Common myeloid progenitor, CD34-positive (primary cell): ENCODE data around the gene RRP12.
"Not testable (repeated sequence)": the region's sequence is repeated elsewhere in the genome, so short reads cannot be mapped to it uniquely, and the experiment has no call there.

ENCODE experiments used
- CTCF ChIA-PET: fragments of 350-600 bp; sonication (Branson Sonifier 250); formaldehyde crosslinking; loops from one replicate; lab custom pipeline; 2021; ENCODE audit warnings: antibody characterized with exemption; lab: Charles Lee
- POLR2A ChIA-PET: fragments of 350-600 bp; sonication (Branson Sonifier 250); formaldehyde crosslinking; loops from one replicate; lab custom pipeline; 2021; ENCODE audit warnings: antibody characterized with exemption; lab: Charles Lee
- DNase-seq, 3 donors: peaks; one replicate each; pipeline versions ENCODE4 v3.0.0 to v3.0.0-alpha.2; 2013
- H3K27ac ChIP-seq, 2 experiments: 1 replicate in 1 of 2; 2 replicates in 1 of 2; pipeline ENCODE4 v1.7.0; 2013; ENCODE audit warnings: inconsistent platforms in 2 of 2, low read length in 2 of 2, mild to moderate bottlenecking in 2 of 2, low read depth in 1 of 2, moderate library complexity in 1 of 2; ENCODE audit not compliant: severe bottlenecking in 2 of 2, insufficient read depth in 1 of 2, poor library complexity in 1 of 2
- H3K27me3 ChIP-seq, 5 experiments: replicated peaks in 2 of 5; 1 replicate in 3 of 5; 2 replicates in 2 of 5; pipeline versions ENCODE4 v1.6.1 to v1.7.0; 2013; ENCODE audit warnings: low read length in 4 of 5, mild to moderate bottlenecking in 2 of 5, moderate library complexity in 2 of 5, inconsistent platforms in 1 of 5; ENCODE audit not compliant: insufficient read depth in 5 of 5, control insufficient read depth in 4 of 5
- H3K36me3 ChIP-seq, 4 experiments: 1 replicate in 2 of 4; 2 replicates in 2 of 4; pipeline versions ENCODE4 v1.6.1 to v1.7.0; 2013; ENCODE audit warnings: low read length in 3 of 4, control low read depth in 1 of 4, mild to moderate bottlenecking in 1 of 4; ENCODE audit not compliant: control insufficient read depth in 4 of 4, insufficient read depth in 4 of 4
- H3K4me1 ChIP-seq, 4 experiments: 1 replicate in 3 of 4; 2 replicates in 1 of 4; pipeline versions ENCODE4 v1.6.1 to v1.7.1; 2013; ENCODE audit warnings: low read length in 3 of 4, mild to moderate bottlenecking in 3 of 4, control low read depth in 1 of 4, inconsistent platforms in 1 of 4, moderate library complexity in 1 of 4; ENCODE audit not compliant: control insufficient read depth in 4 of 4, insufficient read depth in 4 of 4; ENCODE audit errors: control extremely low read depth in 1 of 4
- H3K4me3 ChIP-seq, 7 experiments: 1 replicate in 4 of 7; 2 replicates in 3 of 7; pipeline versions ENCODE4 v1.5.1 to v1.7.0; 2013; ENCODE audit warnings: mild to moderate bottlenecking in 7 of 7, low read length in 6 of 7, moderate library complexity in 6 of 7, inconsistent platforms in 2 of 7, low read depth in 2 of 7, control low read depth in 1 of 7; ENCODE audit not compliant: insufficient read depth in 4 of 7, control insufficient read depth in 1 of 7; ENCODE audit errors: extremely low read depth in 1 of 7
- H3K9me3 ChIP-seq, 5 experiments: 1 replicate in 4 of 5; 2 replicates in 1 of 5; pipeline versions ENCODE4 v1.6.1 to v1.7.1; 2013; ENCODE audit warnings: low read length in 4 of 5, mild to moderate bottlenecking in 2 of 5, inconsistent platforms in 1 of 5, low read depth in 1 of 5, moderate library complexity in 1 of 5; ENCODE audit not compliant: control insufficient read depth in 4 of 5, insufficient read depth in 2 of 5; ENCODE audit errors: control extremely low read depth in 1 of 5
- WGBS: methylation state at CpG from one replicate; pipeline ENCODE4 v1.1.5; 2013; ENCODE audit not compliant: insufficient coverage; 5-methylcytosine and 5-hydroxymethylcytosine counted together

RRP12 gene

DNA sequence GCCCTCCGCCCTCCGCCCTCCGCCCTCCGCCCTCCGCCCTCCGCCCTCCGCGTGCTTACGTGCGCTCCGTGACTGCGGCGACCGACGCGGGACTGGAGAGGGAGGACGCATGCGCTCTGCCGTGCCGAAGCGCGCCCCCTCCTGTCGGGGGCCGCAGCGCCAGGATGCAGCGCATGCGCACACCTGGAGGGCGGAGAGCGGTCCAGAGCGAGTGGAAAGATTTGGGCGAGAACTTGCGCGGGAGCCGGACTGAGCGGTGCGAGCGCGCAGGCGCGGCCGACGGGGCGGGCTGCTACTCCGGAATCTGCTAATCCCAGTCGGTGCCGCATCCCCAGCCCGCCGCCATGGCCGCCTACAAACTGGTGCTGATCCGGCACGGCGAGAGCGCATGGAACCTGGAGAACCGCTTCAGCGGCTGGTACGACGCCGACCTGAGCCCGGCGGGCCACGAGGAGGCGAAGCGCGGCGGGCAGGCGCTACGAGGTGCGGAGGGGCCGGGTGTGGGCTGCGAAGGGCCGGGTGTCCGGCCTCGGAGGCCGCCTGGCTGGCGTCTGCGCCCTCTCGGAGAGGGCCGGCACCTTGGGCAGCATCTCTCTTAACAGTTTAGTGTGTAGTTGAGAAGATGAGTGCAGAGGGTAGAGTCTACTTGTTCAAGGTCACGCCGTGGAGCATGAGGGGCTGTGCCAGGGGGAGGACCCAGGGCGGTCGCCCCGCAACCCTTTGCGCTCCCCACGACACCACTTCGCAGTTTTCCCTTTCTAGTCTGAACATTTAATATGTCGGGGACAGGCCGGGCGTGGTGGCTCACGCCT is 25.0 kb upstream of the RRP12 start, which contains the start of gene PGAM1:
Gene PGAM1, plus strand, starts transcription at position 228 of the 812 bp plus-strand sequence. Its CDS starts 117 bp downstream, at position 345.
- peaks cover 3 to 32% (median 14%) of the 10 kb centered on the region in 4 experiments for H3K36me3 ChIP-seq
- CTCF ChIA-PET, result interaction anchor here (1.7 kb wide), 1 partner anchor 26 kb away, joined by 5 read pairs; no protein-coding TSS in a partner anchor
- H3K27me3 ChIP-seq, result no peaks in the 10 kb centered on the region
- peak; percentile 94 to 97 (median 95) for DNase-seq
- H3K4me3 ChIP-seq, result peak within 1 kb of the TSS; percentile 78 to 97 (median 88)
- POLR2A ChIA-PET, result interaction anchor here (0.5 kb wide), 1 partner anchor 256 kb away, joined by 3 read pairs; no protein-coding TSS in a partner anchor
- WGBS, result 1% methylated on average over 29 of the region's 90 CpGs
- H3K9me3 ChIP-seq, result no peaks in the 10 kb centered on the region
- peak within 1 kb of the TSS in 1 of 2 experiments; percentile 75 for H3K27ac ChIP-seq
- peaks cover 10 to 40% (median 21%) of the 10 kb centered on the region in 4 experiments for H3K4me1 ChIP-seq

DNA sequence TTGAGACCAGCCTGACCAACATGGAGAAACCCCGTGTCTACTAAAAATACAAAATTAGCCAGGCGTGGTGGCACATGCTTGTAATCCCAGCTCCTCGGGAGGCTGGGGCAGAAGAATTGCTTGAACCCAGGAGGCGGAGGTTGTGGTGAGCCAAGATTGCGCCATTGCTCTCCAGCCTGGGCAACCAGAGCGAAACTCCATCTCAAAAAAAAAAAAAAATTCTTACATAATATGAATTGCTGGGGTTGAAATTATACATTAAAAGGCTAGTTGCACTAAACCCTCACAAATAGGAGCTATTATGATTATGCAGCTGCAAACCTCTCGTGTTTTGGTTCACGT is 22.6 kb upstream of the RRP12 start:
- Histone ChIP-seq H3K4me1 (peaks cover 10 to 44% (median 26%) of the 10 kb centered on the region in 4 experiments), H3K36me3 (peaks cover 0 to 12% (median 2%) of the 10 kb centered on the region in 4 experiments)
- H3K27me3 ChIP-seq, H3K27ac ChIP-seq, POLR2A ChIA-PET, DNase-seq, H3K9me3 ChIP-seq, H3K4me3 ChIP-seq: not testable (repeated sequence)
- 100% methylated on average over 1 of the region's 8 CpGs for WGBS
- CTCF ChIA-PET, result interaction anchor here (3.1 to 8.6 kb wide), 2 partner anchors 10 to 16 kb away, joined by 16 to 71 read pairs; no protein-coding TSS in a partner anchor

DNA sequence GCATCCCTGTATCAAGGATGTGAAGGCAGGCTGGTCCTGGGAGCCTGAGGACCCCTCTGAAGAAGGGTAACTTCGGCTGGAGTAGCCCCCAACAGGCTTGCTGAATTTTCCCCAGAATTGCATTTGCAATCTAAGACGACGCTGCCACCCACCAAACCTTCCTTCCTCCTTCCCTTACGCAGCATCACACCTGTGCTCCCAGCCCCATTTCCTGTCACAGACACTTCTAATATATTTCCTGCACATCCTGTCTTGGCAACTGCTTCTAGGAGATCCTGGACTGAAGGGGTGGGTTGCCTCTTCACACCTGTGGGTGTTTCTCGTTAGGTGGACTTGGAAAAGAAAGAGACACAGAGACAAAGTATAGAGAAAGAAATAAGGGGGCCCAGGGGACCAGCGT is 15.4 kb upstream of the RRP12 start:
- CTCF ChIA-PET, result no interaction called here
- WGBS, result 40% methylated on average over 6 of the region's 6 CpGs

DNA sequence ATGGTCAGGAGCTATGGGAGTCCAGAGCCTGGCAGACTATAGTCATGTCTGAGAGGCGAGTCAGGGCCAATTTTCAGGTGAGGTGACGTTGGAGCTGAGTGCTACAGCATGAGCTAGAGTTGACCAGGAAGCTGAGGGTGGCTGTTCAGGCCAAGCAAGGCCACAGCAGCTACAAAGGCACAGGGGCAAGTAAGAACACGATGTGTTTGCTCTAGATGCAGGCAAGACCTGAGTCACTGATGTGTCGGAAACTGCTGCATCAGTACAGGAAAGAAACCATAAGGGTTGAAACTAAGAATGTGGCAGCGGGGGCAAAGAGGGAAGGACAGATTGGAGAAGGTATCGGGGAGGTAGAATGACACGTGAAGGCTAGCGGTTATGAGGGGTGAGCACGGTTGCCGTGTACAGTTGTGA is 11.8 kb upstream of the RRP12 start:
- ChIA-PET CTCF (interaction anchor here (0.6 to 3.5 kb wide), 6 partner anchors 9 to 60 kb away, joined by 3 to 16 read pairs (median 5); no protein-coding TSS in a partner anchor), POLR2A (no interaction called here)
- Histone ChIP-seq H3K4me3 (no peak overlapping the region), H3K4me1 (peaks cover 3 to 35% (median 17%) of the 10 kb centered on the region in 4 experiments), H3K27me3 (no peaks in the 10 kb centered on the region), H3K27ac (no peak overlapping the region), H3K36me3 (no peaks in the 10 kb centered on the region), H3K9me3 (no peaks in the 10 kb centered on the region)
- DNase-seq, result peak in 2 of 3 donors; percentile 41 to 54
- WGBS, result 86% methylated on average over 10 of the region's 10 CpGs

More for the DNA sequence above, 15.4 kb upstream of the RRP12 start:
- no peaks in the 10 kb centered on the region for H3K9me3 ChIP-seq
- no peak overlapping the region for H3K4me3 ChIP-seq
- no peaks in the 10 kb centered on the region for H3K36me3 ChIP-seq
- H3K4me1 ChIP-seq, result peaks cover 7 to 39% (median 28%) of the 10 kb centered on the region in 4 experiments
- H3K27ac ChIP-seq, result no peak overlapping the region
- no peaks in the 10 kb centered on the region for H3K27me3 ChIP-seq
- no peak for DNase-seq
- POLR2A ChIA-PET, result no interaction called here

DNA sequence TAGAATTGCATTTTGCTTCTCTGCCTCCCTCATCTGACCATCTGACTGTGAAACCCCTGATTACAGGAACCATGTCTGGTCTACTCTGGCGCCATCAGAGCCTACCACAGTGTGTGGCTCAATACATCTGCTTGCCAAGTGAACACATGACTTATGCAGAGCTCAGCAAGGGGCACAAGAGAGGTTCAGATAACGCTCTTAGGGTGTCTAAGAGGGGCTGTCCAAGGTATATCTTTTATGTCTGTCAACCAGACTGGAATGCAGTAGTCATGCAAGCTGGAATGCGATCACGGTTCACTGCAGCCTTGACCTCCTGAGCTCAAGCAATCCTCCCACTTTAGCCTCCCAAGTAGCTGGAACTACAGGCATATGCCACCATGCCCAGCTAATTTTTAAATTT is 10.3 kb upstream of the RRP12 start:
- no peak overlapping the region for H3K27ac ChIP-seq
- no peaks in the 10 kb centered on the region for H3K9me3 ChIP-seq
- CTCF ChIA-PET, result interaction anchor here (0.7 to 7.4 kb wide), 4 partner anchors 10 to 754 kb away, joined by 3 to 71 read pairs (median 4); partner anchors contain the start of gene RRP12
- H3K4me3 ChIP-seq, result no peak overlapping the region
- H3K4me1 ChIP-seq, result peaks cover 5 to 45% (median 27%) of the 10 kb centered on the region in 4 experiments
- POLR2A ChIA-PET, result interaction anchor here (0.7 kb wide), 1 partner anchor 164 kb away, joined by 3 read pairs; no protein-coding TSS in a partner anchor
- no peaks in the 10 kb centered on the region for H3K36me3 ChIP-seq
- DNase-seq, result no peak
- no peaks in the 10 kb centered on the region for H3K27me3 ChIP-seq
- WGBS, result 100% methylated on average over 4 of the region's 4 CpGs

DNA sequence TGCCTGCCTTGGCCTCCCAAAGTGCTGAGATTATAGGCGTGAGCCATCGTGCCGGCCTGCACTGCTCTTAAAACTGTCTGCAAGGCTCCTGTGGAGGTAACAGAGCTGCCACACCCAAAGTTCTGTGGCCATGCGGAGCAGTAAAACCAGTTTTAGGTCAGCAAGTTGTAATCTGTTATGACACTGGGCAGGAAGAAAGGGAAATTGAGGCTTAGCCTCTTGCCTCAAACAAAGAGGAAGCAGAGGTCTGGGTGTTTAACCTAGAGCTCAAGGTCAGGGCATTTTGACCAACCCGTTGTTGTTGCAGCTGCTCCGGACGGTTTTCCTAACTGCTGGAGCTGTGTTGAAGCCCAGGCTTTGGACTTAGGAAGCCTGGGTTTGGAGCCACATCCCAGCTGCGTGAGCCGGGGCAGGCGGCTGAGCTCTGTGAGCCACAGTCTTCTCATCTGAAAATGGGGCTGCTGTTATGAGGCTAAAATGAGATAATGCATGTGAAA is 7.4 kb upstream of the RRP12 start:
- WGBS, result 99% methylated on average over 9 of the region's 10 CpGs
- Histone ChIP-seq H3K36me3 (no peaks in the 10 kb centered on the region), H3K27ac (no peak overlapping the region), H3K9me3 (no peaks in the 10 kb centered on the region), H3K4me1 (peaks cover 2 to 37% (median 24%) of the 10 kb centered on the region in 4 experiments), H3K4me3 (no peak overlapping the region), H3K27me3 (no peaks in the 10 kb centered on the region)
- CTCF ChIA-PET, result interaction anchor here (0.8 to 7.4 kb wide), 9 partner anchors 9 to 204 kb away, joined by 3 to 71 read pairs (median 4); no protein-coding TSS in a partner anchor
- DNase-seq, result no peak
- POLR2A ChIA-PET, result no interaction called here
